Neural progenitor cell (in vitro differentiated cells): ENCODE results near the gene NDUFS1. TPM values are rescaled to one million over a fixed set of nuclear protein-coding genes. Genes with fewer than 3 reads are reported as not detected.
A peak's percentile ranks its signal among the peaks of the same experiment; 100 is the strongest.
"Not testable (repeated sequence)": the region's sequence is repeated elsewhere in the genome, so short reads cannot be mapped to it uniquely, and the experiment has no call there.

Experiments
- DNase-seq: peaks from one replicate; pipeline ENCODE4 v3.0.0-alpha.2; 2016; ENCODE audit warnings: low spot score
- H2AFZ ChIP-seq: fragments of 200-600 bp; sonication (generic); replicated peaks from 2 replicates; pipeline ENCODE4 v1.6.1; 2016; ENCODE audit warnings: antibody characterized with exemption
- H3F3A ChIP-seq: fragments of 200-600 bp; sonication (generic); 2 replicates; pipeline ENCODE4 v1.6.1; 2016; ENCODE audit warnings: antibody characterized with exemption, low read depth
- H3K27ac ChIP-seq: fragments of 200-600 bp; sonication (generic); 2 replicates; pipeline ENCODE4 v1.5.1; 2016; ENCODE audit warnings: mild to moderate bottlenecking
- H3K27me3 ChIP-seq: fragments of 200-600 bp; sonication (generic); 2 replicates; pipeline ENCODE4 v1.6.1; 2016; ENCODE audit warnings: mild to moderate bottlenecking, moderate library complexity
- H3K36me3 ChIP-seq: fragments of 200-600 bp; sonication (generic); 2 replicates; pipeline ENCODE4 v1.5.1; 2016
- H3K4me1 ChIP-seq: fragments of 200-600 bp; sonication (generic); 2 replicates; pipeline ENCODE4 v1.6.1; 2016; ENCODE audit warnings: mixed run types
- H3K4me2 ChIP-seq: fragments of 200-600 bp; sonication (generic); 2 replicates; pipeline ENCODE4 v1.6.1; 2016
- H3K4me3 ChIP-seq: fragments of 200-600 bp; sonication (generic); 2 replicates; pipeline ENCODE4 v1.5.1; 2016
- H3K79me2 ChIP-seq: fragments of 200-600 bp; sonication (generic); 2 replicates; pipeline ENCODE4 v1.6.1; 2016; ENCODE audit warnings: low read depth
- H3K9ac ChIP-seq: fragments of 200-600 bp; sonication (generic); 2 replicates; pipeline ENCODE4 v1.6.1; 2016
- H3K9me3 ChIP-seq: fragments of 200-600 bp; sonication (generic); 2 replicates; pipeline ENCODE4 v1.5.1; 2016; ENCODE audit warnings: low read depth
- H4K20me1 ChIP-seq: fragments of 200-600 bp; sonication (generic); 2 replicates; pipeline ENCODE4 v1.6.1; 2016; ENCODE audit warnings: low read depth
- H3K27ac Mint-ChIP-seq: 3 replicates; pipeline ENCODE4 v1.8.0; 2021; ENCODE audit warnings: mixed read lengths
- H3K27me3 Mint-ChIP-seq: 2 replicates; pipeline ENCODE4 v1.8.0; 2022; ENCODE audit warnings: low read depth, mild to moderate bottlenecking, inconsistent platforms, moderate library complexity, mixed read lengths; ENCODE audit not compliant: insufficient read depth
- H3K36me3 Mint-ChIP-seq: 3 replicates; pipeline ENCODE4 v1.8.0; 2021; ENCODE audit warnings: mixed read lengths
- H3K4me1 Mint-ChIP-seq: 3 replicates; pipeline ENCODE4 v1.8.0; 2021; ENCODE audit warnings: mixed read lengths
- H3K4me3 Mint-ChIP-seq: 3 replicates; pipeline ENCODE4 v1.8.0; 2021; ENCODE audit warnings: mild to moderate bottlenecking, moderate library complexity, mixed read lengths
- H3K9me3 Mint-ChIP-seq: 3 replicates; pipeline ENCODE4 v1.8.0; 2020; ENCODE audit warnings: mixed read lengths
- CTCF ChIP-seq: fragments of 200-600 bp; sonication (generic); IDR thresholded peaks from 2 replicates; pipeline ENCODE4 v1.5.1; 2017; ENCODE audit warnings: antibody characterized with exemption, mild to moderate bottlenecking
- EZH2 ChIP-seq: fragments of 200-600 bp; sonication (generic); IDR thresholded peaks from 2 replicates; pipeline ENCODE4 v1.6.1; 2017; ENCODE audit warnings: antibody characterized with exemption, mild to moderate bottlenecking, moderate library complexity
- EZH2phosphoT487 ChIP-seq: fragments of 200-600 bp; sonication (generic); IDR thresholded peaks from 2 replicates; pipeline ENCODE4 v1.6.1; 2017; ENCODE audit warnings: antibody characterized with exemption
- total RNA-seq: library from RNA; depleted of rRNA; stranded (reverse); fragments of >200 nt; gene quantifications from 2 replicates; pipeline ENCODE4 v1.2.3, GENCODE V29; 2015; ENCODE audit warnings: low replicate concordance

Gene NDUFS1
- total RNA-seq, result 110 and 115 TPM in 2 replicates

GRCh38 chr2:206159346-206160124, at the start of gene NDUFS1, which contains the start of gene EEF1B2:
TSS of gene NDUFS1 (minus strand) at chr2:206159444. CDS start at chr2:206153678, 5,766 bp downstream.
TSS of gene EEF1B2 (plus strand) at chr2:206159895. CDS start at chr2:206159980, 85 bp downstream.
- peak within 1 kb of the TSS; percentile 100 for H3K4me3 Mint-ChIP-seq
- no peaks in the 10 kb centered on the region for H3K9me3 Mint-ChIP-seq

GRCh38 chr2:206208900-206209299, 49.7 kb upstream of the NDUFS1 start:
- Histone ChIP-seq H3F3A (peaks cover 25% of the 10 kb centered on the region), H3K4me1 (peaks cover 32% of the 10 kb centered on the region), H3K79me2 (no peaks in the 10 kb centered on the region), H3K9me3 (no peaks in the 10 kb centered on the region), H3K36me3 (no peaks in the 10 kb centered on the region), H3K4me2 (no peak overlapping the region), H4K20me1 (no peaks in the 10 kb centered on the region), H3K27ac (no peak overlapping the region), H3K4me3 (no peak overlapping the region), H3K27me3 (no peaks in the 10 kb centered on the region), H3K9ac (no peak overlapping the region), H2AFZ (no peak overlapping the region)
- H3K4me3 Mint-ChIP-seq, result no peak overlapping the region
- H3K27me3 Mint-ChIP-seq, result no peaks in the 10 kb centered on the region
- DNase-seq, result no peak
- no peaks in the 10 kb centered on the region for H3K9me3 Mint-ChIP-seq
- no peak overlapping the region for H3K27ac Mint-ChIP-seq
- TF ChIP-seq EZH2 (no peak), EZH2phosphoT487 (no peak), CTCF (no peak)
- H3K36me3 Mint-ChIP-seq, result no peaks in the 10 kb centered on the region
- H3K4me1 Mint-ChIP-seq, result peaks cover 22% of the 10 kb centered on the region

More at GRCh38 chr2:206159346-206160124, at the start of gene NDUFS1, which contains the start of gene EEF1B2:
- peaks cover 92% of the 10 kb centered on the region for H3K79me2 ChIP-seq
- Mint-ChIP-seq H3K36me3 (peaks cover 28% of the 10 kb centered on the region), H3K4me1 (peaks cover 27% of the 10 kb centered on the region), H3K27ac (peak within 1 kb of the TSS; percentile 96), H3K27me3 (no peaks in the 10 kb centered on the region)
- H3K9ac ChIP-seq, result peak within 1 kb of the TSS; percentile 96
- H3K27ac ChIP-seq, result peak within 1 kb of the TSS; percentile 84
- peak within 1 kb of the TSS; percentile 74 for H3K4me3 ChIP-seq
- H3F3A ChIP-seq, result peaks cover 51% of the 10 kb centered on the region
- H3K4me2 ChIP-seq, result peak within 1 kb of the TSS; percentile 100
- H3K27me3 ChIP-seq, result no peaks in the 10 kb centered on the region
- H3K9me3 ChIP-seq, result no peaks in the 10 kb centered on the region
- H4K20me1 ChIP-seq, result peaks cover 26% of the 10 kb centered on the region
- H3K36me3 ChIP-seq, result peaks cover 17% of the 10 kb centered on the region
- DNase-seq, result peak; percentile 99
- TF ChIP-seq CTCF, result no peak
- TF ChIP-seq EZH2, result no peak
- TF ChIP-seq EZH2phosphoT487, result no peak
- peaks cover 14% of the 10 kb centered on the region for H3K4me1 ChIP-seq
- peak within 1 kb of the TSS; percentile 94 for H2AFZ ChIP-seq

- not testable (repeated sequence) for H3K36me3 ChIP-seq, DNase-seq, H3K4me2 ChIP-seq, H3K4me3 Mint-ChIP-seq, H2AFZ ChIP-seq, H3K79me2 ChIP-seq, H4K20me1 ChIP-seq, H3K4me3 ChIP-seq, H3K27me3 Mint-ChIP-seq, H3K27me3 ChIP-seq, H3K27ac Mint-ChIP-seq, H3K4me1 Mint-ChIP-seq, H3K9me3 ChIP-seq, H3K9me3 Mint-ChIP-seq, H3K9ac ChIP-seq, H3K27ac ChIP-seq, H3K36me3 Mint-ChIP-seq
- H3K4me1 ChIP-seq, result peaks cover 18% of the 10 kb centered on the region
- H3F3A ChIP-seq, result peaks cover 11% of the 10 kb centered on the region
These were observed 48.1 kb upstream of the NDUFS1 start for GRCh38 chr2:206207316-206207715.

- Histone ChIP-seq H3K4me1 (no peaks in the 10 kb centered on the region), H3K9ac (no peak overlapping the region), H3K4me2 (no peak overlapping the region), H3K36me3 (no peaks in the 10 kb centered on the region), H3K4me3 (no peak overlapping the region), H2AFZ (no peak overlapping the region), H3F3A (peaks cover 5% of the 10 kb centered on the region), H3K79me2 (no peaks in the 10 kb centered on the region), H3K27me3 (no peaks in the 10 kb centered on the region), H3K27ac (no peak overlapping the region), H4K20me1 (no peaks in the 10 kb centered on the region), H3K9me3 (no peaks in the 10 kb centered on the region)
- Mint-ChIP-seq H3K4me3 (no peak overlapping the region), H3K4me1 (no peaks in the 10 kb centered on the region), H3K27ac (no peak overlapping the region), H3K27me3 (no peaks in the 10 kb centered on the region), H3K36me3 (no peaks in the 10 kb centered on the region), H3K9me3 (no peaks in the 10 kb centered on the region)
- TF ChIP-seq CTCF (no peak), EZH2 (no peak), EZH2phosphoT487 (no peak)
- no peak for DNase-seq
These were observed 45.5 kb upstream of the NDUFS1 start for GRCh38 chr2:206204710-206205109.
